Stimulated activated CD4-positive, alpha-beta T cell treated with anti-CD3 and anti-CD28 coated beads, Interleukin-2, amount 100 ng/mL, for 24 hours (primary cell): ENCODE results near the gene CFAP251.
A peak's percentile ranks its signal among the peaks of the same experiment; 100 is the strongest.

Experiments used
- DNase-seq, 2 donors: peaks; one replicate each; pipeline ENCODE4 v3.0.0-alpha.2; 2020

Gene CFAP251

GRCh38 chr12:122006186-122006926 is 88.0 kb downstream of the CFAP251 start:
- DNase-seq = peak in 1 of 2 donors; percentile 24

GRCh38 chr12:122009741-122010140 is 91.3 kb downstream of the CFAP251 start:
- DNase-seq = no peak

- no peak for DNase-seq
These were observed 93.8 kb downstream of the CFAP251 start for GRCh38 chr12:122012184-122012583.

GRCh38 chr12:122013136-122013535 is 94.7 kb downstream of the CFAP251 start:
- DNase-seq = no peak

DNA sequence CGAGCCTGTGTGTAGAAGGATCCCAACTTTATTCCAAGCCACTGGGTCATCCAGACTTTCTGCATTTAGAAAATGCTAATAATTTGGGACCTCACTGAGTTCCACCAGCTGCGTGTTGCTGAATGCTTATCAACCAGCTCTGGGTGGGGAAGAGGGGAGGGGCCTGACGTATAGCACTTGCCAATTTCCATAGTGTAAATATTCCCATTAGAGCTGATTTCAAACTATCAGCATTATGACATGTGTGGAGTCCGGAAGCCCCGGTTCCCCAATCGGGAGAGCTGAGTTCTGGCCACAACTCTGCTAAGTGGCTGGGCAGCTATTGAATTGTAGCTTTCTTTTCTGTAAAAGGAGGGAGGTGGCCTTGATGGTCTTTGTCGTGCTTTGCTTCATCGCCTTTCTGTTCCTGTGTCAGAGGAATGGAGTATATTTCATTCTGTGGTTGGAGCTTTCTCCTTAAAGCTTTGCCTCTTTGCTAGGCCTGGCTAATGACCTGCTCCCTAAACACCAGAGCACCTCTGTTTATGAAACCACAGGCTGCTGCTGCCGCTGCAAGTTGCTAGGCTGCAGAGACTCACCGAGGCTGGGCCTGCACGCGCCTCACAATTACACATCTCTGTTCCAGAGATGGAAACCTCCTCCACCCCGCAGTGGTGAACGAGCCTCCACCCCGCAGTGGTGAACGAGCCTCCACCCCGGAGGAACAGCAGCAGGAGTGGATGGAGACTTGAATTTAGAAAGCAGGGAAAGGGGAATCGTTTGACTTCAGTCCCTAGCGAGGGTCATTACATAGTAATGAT is 95.6 kb downstream of the CFAP251 start:
- no peak for DNase-seq

DNA sequence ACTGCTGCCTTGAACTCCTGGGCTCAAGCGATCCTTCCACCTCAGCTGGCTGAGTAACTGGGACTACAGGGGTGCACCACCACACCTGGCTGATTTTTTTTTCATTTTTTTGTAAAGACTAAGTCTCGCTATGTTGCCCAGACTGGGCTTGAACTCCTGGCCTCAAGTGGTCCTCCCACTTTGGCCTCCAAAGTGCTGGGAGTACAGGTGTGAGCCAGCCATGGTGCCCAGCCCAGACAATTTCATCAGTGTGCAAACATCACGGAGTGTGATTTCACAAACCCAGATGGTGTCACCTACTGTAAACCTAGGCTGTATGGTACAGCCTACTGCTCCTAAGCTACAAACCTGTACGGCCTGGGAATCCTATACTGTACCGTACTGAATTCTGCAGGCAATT is 96.4 kb downstream of the CFAP251 start:
- DNase-seq = no peak

DNA sequence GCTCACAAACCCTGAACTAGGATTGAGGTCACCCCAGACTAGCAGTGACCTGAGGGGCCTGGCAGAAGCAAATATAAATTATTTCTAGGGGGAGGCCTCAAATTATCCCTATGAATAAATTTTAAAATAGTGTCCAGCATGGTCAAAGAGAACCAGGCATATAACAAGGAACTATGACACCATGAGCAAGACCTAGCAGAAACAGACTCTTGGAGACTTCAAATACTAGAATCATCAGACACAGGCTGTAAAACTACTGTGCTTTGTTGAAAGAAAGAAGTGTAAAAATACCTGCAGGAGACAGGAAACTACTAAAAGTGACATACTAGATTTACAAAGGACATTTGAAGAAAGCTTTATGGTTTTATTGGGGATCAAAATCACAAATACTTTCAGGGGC is 100.1 kb downstream of the CFAP251 start:
- DNase-seq = no peak

DNA sequence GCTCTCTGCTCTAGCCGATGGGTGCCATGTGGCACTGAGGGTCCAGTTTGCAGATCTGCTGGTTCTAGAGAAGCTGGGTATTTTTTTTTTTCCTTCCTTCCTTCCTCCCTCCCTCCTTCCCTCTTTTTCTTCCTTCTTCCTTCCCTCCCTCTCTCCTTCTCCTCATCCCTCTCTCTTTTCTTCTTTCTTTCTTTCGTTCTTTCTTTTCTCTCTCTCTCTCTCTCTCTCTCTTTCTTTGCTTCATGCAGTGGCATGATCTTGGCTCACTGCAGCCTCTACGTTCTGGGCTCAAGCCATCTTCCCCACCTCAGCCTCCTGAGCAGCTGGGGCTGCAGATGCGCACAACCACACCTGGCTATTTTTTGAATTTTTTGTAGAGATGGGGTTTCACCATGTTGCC is 100.5 kb downstream of the CFAP251 start:
- no peak for DNase-seq

DNA sequence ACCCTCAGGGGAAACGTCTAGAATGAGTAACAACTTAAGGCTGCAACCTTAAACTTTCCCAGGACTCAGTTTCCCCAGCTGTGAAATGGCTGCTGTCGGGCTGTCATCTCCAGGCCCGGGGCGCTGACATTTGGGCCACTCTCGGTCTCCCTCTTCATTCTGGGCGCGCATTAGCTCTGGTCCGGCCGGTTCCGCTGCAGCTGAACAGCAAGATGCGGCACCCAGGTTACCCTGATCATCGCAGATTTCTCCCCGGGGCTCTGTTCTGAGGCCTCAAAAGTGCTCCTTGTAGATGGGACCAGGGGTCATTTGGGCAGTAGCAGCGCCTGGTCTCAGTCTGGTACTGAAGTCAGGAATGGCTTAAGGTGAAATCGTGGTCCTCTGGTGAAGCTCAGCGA is 102.4 kb downstream of the CFAP251 start:
- DNase-seq = no peak

- peak in 1 of 2 donors; percentile 41 for DNase-seq
These were observed 102.9 kb downstream of the CFAP251 start for GRCh38 chr12:122021193-122021821.

GRCh38 chr12:122021822-122022392 is 103.5 kb downstream of the CFAP251 start, which contains the start of gene BCL7A:
Gene BCL7A, plus strand, starts transcription at chr12:122021884. Its CDS starts 208 bp downstream, at chr12:122022092.
- DNase-seq = peak; percentile 66 to 69

GRCh38 chr12:122022393-122023338 is 104.3 kb downstream of the CFAP251 start:
- DNase-seq = peak in 1 of 2 donors; percentile 53

DNA sequence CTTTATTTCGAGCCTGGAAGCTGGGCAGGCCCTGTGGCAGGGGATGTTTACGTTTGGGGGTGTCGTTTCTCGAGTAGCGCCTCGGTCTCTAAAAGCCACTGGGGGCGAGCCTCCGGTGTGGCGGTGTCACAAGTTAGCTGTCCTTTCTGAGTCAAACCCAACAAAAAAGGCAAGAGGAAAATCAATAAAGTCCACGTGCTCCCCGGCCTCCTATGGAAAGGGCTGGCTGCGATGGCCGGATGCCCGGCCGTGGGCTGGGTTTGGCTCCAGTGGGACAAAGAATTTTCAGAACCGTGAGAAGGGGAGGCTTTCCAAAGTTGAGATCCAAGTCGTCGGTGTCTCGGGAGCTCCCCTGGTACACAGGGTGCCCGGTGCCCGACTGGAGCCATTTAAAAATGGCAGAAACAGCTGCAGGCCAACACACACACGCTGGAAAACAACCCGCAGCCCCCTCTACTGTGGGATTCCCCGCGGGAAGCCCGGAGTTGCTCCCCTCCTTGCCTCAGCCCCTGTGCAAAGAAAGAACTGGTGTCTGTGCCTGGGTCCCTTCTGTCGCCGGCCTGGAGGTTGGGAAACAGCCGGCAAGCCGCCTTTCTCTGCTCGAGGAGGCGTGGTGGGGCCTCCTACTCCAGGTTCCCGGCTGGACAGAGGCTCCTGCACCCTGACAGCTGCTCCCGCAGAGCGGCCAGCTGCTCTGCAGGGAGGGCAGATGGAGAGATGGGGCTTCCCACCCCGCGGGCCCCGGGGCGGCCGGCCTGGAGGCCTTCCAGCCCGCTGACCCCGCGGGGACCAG is 105.1 kb downstream of the CFAP251 start:
- peak in 1 of 2 donors; percentile 27 for DNase-seq

DNA sequence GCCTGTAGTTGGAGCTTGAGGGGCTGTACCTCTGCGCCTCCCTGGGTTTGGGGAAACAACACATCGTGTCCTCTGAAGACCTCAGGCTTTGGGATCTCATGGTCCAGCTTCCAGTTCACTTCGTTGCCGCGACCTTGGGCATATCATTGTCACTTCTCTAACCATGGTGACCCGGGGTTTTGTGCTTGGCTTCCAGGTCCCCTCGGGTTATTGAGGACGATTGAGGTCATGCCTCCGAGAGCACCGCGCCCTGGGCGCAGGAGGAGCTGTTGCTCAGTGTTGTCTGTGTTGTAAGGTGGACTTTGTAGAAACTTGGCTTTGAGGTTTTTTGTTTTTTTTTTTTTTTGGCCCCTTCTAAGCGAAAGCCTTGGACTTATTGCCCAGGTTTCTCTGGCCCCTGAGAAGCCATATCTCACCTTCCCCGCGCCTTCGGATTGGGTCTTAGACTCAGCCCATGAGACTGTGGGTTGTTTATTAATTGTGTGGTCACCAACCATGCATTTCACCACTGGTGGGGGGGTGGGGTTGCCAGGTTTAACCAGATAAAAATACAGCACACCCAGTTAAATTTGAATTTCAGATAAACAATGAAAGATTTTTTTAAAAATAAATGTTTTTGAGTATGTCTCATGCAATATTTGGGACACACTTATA is 105.9 kb downstream of the CFAP251 start:
- DNase-seq = no peak

GRCh38 chr12:122026706-122027333 is 108.4 kb downstream of the CFAP251 start:
- no peak for DNase-seq

DNA sequence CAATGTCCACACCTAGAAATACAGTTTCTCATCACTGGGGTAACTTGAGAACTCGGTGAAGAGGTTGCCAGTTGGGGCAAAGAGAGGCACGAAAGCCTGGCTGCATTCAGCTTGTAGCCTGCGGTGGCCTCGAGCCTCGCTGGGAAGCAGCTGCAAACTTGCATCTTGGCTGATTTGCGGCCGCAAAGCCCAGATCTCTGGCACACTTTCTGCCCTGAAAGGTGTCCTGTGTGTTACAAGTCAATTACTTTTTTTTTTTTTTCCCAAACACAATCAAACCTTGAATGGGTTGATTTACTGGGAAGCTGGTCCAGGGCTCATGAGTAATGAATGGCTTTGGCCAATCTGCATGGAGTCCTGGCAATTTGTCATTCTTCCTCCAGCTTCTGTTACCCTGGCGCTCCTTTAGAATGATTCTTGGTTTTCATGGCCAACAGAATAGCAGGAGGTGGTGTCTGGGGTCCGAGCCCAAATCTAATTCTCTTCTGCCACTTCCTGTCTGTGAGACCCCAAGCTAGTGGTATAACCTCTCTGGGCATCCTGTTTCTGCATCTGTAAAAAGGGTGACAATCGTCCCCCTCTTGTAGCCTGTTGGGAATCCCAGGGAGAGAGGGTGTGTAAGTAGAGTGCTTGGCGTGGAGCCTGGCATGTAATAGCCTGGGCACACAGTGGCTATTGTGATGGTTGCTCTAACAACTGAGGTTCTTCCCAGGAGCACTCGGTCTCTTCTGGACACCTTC is 109.9 kb downstream of the CFAP251 start:
- no peak for DNase-seq

- peak in 1 of 2 donors; percentile 30 for DNase-seq
These were observed 110.6 kb downstream of the CFAP251 start for GRCh38 chr12:122028905-122029560.

DNA sequence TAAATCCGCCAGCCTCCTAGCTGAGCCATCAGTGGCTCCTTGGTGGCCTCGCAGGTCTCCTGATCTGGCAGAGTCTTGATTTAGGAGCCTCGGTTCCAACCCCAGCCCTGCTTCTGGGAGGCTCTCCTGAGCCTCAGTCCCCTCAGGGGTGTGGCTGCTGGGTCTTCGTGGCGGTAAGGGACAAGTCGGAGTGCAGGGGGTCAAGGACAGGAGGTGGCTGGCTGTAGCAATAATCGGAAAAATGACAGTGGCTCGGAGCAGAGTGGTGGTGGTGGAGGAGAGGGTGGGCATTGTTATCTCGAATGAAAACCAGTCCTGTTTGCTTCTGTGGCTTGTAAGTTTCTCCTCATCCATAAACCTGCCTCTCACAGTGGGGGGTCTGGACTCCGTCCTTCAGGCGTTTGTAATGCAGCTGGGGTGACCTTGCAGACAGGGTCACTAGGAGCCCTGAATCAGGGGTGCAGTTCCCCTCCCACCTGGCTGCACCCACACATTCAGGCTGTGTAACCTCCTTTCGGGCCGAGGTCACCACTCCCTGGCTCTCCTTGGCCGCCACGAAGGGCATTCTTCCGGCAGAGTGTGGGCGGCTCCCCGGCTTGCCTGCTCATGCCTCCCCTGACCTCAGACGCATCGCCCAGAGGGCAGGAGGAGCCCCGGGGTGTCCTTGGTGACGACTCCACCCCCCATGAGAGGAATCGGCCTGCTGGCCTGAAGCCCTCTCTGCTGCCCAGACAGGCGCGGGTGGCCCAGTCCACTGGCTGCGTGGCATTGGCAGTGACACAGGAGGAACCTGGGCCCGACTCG is 111.4 kb downstream of the CFAP251 start:
- no peak for DNase-seq
